ENCODE data around the gene MCF2L.

DNA sequence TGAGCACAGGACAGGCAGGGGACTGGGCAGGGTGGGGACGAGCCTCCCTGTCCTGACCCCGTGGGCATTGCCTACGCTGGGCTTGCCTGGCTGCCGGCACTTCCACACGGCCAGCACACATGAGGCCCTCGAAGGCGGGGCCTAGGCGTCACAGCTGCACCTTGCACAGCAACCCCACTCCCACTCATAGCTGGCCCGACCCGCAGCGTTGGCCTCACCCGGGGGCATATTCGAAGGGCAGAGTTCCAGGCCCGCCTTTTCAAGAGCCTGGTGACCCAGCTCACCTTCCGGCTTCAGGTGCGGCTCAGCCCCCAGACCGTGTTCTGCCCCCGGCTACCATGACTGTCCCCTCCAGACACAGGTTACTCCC is 172.6 kb downstream of the MCF2L start:
- no peak for TF ChIP-seq EZH2 (optimal IDR thresholded peaks at IDR 0.05; ENCODE audit: low read depth, low read length)
- TF ChIP-seq, protein P1, sequence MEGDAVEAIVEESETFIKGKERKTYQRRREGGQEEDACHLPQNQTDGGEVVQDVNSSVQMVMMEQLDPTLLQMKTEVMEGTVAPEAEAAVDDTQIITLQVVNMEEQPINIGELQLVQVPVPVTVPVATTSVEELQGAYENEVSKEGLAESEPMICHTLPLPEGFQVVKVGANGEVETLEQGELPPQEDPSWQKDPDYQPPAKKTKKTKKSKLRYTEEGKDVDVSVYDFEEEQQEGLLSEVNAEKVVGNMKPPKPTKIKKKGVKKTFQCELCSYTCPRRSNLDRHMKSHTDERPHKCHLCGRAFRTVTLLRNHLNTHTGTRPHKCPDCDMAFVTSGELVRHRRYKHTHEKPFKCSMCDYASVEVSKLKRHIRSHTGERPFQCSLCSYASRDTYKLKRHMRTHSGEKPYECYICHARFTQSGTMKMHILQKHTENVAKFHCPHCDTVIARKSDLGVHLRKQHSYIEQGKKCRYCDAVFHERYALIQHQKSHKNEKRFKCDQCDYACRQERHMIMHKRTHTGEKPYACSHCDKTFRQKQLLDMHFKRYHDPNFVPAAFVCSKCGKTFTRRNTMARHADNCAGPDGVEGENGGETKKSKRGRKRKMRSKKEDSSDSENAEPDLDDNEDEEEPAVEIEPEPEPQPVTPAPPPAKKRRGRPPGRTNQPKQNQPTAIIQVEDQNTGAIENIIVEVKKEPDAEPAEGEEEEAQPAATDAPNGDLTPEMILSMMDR (IDR thresholded peaks at IDR 0.05; ENCODE audit: low read length), result no peak
